GM12873 (cell line): ENCODE results near the gene CADPS2.

Experiments used
- TF ChIP-seq, protein P1 (sequence below): IDR thresholded peaks from 2 replicates; pipeline ENCODE4 v1.5.1; 2012; ENCODE audit warnings: low read depth, mild to moderate bottlenecking, moderate library complexity, low read length, control low read depth; ENCODE audit not compliant: insufficient read depth; ENCODE audit errors: missing control alignments

CADPS2 gene

DNA sequence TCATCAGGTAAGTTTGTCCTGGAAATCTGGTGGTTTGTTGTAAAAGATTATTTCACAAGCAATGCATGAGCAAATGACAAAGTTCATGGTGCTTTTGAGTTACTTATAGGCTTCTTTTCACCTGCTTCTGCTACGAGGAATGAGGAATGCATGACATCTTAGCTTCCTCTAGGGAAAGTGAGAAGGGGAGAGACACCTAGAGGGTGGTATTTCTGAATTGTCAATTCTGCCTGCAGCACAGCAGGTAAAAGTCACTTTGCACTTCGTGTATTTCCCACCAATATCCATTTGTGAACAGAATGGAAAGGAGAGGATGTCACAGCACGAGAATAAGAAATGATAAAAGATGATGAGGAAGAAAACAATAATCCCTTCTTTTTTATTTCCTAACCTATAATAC lies 428.3 kb downstream of the CADPS2 start:
- TF ChIP-seq, protein P1, sequence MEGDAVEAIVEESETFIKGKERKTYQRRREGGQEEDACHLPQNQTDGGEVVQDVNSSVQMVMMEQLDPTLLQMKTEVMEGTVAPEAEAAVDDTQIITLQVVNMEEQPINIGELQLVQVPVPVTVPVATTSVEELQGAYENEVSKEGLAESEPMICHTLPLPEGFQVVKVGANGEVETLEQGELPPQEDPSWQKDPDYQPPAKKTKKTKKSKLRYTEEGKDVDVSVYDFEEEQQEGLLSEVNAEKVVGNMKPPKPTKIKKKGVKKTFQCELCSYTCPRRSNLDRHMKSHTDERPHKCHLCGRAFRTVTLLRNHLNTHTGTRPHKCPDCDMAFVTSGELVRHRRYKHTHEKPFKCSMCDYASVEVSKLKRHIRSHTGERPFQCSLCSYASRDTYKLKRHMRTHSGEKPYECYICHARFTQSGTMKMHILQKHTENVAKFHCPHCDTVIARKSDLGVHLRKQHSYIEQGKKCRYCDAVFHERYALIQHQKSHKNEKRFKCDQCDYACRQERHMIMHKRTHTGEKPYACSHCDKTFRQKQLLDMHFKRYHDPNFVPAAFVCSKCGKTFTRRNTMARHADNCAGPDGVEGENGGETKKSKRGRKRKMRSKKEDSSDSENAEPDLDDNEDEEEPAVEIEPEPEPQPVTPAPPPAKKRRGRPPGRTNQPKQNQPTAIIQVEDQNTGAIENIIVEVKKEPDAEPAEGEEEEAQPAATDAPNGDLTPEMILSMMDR: no peak

DNA sequence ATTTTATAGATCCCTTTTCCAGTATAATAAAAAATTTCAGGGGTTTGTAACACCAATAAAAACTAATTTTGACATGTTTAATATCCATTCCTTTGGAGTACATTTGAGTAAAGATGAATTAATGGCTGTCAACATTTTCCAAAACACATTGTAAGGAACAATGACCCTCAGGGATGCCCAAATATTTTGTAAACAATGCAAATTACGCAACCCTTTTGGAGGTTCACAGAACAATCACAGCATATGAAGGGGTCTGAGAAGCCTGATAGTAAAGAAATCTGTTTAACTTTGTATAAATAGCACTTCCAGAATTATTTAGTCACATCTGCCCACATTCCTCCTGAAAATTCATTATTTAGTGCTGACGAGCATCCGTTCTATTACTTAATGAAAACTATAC lies 428.9 kb downstream of the CADPS2 start:
- TF ChIP-seq, protein P1: no peak

DNA sequence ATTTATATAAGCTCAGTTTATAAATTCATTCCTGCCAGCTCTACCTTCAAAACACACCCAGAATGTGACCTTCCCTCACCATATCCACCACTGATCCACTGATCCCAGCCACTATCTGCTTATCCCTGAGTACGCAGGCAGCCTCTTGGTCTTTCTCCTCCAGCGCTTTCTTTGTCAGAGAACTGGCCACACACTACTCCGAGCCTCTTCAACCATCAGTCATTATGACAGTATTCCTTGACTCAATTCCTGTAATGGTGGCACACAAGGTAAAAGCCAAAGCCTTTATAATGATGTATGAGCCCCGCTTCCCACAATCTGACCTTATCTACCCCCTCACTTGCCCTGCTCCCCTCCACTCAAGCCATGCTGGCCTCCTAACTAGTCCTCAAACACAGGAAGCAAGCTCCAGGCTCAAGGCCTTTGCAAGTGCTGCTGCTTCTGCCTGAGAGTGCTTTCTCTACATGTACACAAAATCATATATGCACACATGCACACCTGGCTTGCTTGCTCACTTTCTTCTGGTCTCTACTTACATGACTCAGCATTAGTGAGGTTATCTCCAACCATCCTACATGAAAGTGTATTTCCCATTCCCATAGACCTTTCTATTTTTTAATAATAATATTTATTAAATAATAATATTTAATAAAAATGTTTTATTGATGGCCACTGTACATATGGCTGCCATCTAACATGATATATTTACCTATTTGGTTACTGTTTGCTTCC lies 431.3 kb downstream of the CADPS2 start:
- TF ChIP-seq, protein P1: no peak

DNA sequence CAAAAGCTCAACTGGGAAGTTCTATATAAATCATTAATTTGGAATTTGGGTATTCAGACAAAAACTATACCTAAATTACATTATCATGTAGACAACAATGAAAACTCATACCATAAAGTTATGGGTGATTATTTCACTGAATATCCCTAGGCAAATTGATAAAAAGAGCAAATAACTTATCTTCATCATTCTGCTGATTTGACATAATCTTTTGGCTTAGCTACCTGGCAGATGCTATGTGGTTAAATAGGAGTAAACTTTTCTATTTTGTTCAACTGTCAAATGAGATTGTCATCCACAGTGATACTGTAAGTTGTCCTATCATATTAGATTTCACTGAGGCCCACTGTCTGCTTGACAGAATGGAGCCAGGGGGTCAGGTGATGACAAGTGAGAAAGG lies 432.8 kb downstream of the CADPS2 start:
- TF ChIP-seq, protein P1: no peak

DNA sequence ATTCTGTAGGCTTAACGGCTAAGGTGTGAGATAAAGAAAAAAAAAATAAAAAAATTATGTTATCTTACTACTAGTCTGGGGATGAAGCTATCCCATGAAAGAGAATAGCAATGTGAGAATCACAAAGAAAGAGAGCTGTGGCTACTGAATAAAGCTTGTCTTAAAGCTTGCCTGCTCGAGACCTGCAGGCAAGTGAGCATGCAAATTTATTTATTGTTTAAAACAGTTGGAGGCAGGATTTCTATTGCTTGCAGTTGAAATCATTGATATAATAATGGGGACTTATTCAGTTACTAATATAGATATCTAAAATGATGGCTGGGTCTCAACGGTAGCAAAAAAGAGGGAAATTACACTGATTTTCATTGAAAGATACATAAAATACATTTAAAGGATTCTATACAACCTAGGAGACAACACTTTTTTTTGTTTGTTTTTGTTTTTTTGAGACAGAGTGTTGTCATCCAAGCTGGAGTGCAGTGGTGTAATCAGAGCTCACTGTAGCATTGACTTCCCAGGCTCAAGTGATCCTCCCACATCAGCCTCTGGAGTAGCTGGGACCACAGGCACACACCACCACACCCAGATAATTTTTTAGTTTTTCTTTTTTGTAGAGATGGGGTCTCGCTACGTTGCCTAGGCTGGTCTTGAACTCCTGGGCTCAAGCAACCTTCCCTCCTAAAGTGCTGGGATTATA lies 437.2 kb downstream of the CADPS2 start:
- TF ChIP-seq, protein P1: no peak

DNA sequence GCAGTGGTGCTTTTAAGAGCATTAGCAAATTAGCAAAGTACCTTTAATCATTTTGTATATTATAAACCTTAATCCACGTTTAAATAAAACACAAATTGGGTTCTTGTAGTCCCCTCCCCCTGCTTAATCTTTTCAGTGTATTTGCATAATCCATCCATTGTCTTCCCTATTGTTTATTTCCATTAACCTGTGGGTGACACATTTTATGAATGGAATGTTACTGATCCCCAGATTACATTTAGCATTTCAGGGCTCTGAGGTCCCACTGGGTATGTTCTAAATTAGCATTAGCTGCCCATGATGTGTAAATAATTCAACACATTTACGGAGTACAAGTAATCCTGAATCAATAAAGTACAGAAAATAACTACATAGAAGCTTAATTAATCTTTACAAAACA lies 443.3 kb downstream of the CADPS2 start:
- TF ChIP-seq, protein P1: no peak

DNA sequence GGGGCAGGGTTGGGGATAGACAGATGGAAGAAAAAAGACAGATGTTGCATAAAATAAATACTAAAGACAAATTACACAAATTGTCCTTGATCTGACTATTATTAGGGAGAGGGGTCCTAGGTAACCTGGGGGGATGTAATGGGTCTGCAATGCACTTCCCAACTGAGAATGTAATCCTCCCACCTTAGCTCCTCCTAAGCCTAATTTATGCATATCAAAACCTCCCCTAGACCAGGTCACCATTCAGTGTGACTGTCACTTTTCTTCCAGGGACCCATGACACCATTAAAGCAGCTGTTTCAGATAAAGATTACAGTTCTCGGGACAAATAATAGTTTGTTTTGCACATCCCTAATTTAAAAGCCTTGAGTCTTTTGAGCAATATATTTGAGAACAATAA lies 447.8 kb downstream of the CADPS2 start:
- TF ChIP-seq, protein P1: no peak
